ENCODE results near the gene MAGIX.

- TF ChIP-seq CTCF (IDR thresholded peaks at IDR 0.05 in 8 of 11, conservative IDR thresholded peaks at IDR 0.05 in 3 of 11) (no peak), POLR2A (IDR thresholded peaks at IDR 0.05) (no peak)
Observed at GRCh38 chrX:49117581-49117980, 45.0 kb upstream of the MAGIX start.

Data from spleen (tissue), 7 donors.